Osteocyte (in vitro differentiated cells): Measurements from ENCODE around the gene SHANK1. TPM values are rescaled to one million over a fixed set of nuclear protein-coding genes. Genes with fewer than 3 reads are reported as not detected.

Source experiments
- DNase-seq: peaks from one replicate; pipeline ENCODE4 v3.0.0; 2021; ENCODE audit warnings: mixed read lengths; ENCODE audit not compliant: unreplicated experiment; ENCODE audit errors: extremely low spot score
- H3K27ac Mint-ChIP-seq: one replicate; pipeline ENCODE4 v1.8.0; 2021; ENCODE audit warnings: mild to moderate bottlenecking, mixed read lengths; ENCODE audit not compliant: unreplicated experiment
- H3K27me3 Mint-ChIP-seq: one replicate; pipeline ENCODE4 v1.8.0; 2021; ENCODE audit warnings: mixed read lengths; ENCODE audit not compliant: unreplicated experiment
- H3K36me3 Mint-ChIP-seq: one replicate; pipeline ENCODE4 v1.8.0; 2021; ENCODE audit warnings: mixed read lengths; ENCODE audit not compliant: unreplicated experiment
- H3K4me1 Mint-ChIP-seq: one replicate; pipeline ENCODE4 v1.8.0; 2021; ENCODE audit warnings: mixed read lengths; ENCODE audit not compliant: unreplicated experiment
- H3K4me3 Mint-ChIP-seq: one replicate; pipeline ENCODE4 v1.8.0; 2021; ENCODE audit warnings: mild to moderate bottlenecking, moderate library complexity, mixed read lengths; ENCODE audit not compliant: unreplicated experiment
- H3K9me3 Mint-ChIP-seq: one replicate; pipeline ENCODE4 v1.8.0; 2021; ENCODE audit warnings: mixed read lengths; ENCODE audit not compliant: unreplicated experiment
- CTCF ChIP-seq: fragments of 200-600 bp; sonication (generic); IDR thresholded peaks from 2 replicates; pipeline ENCODE4 v1.5.0; 2021; ENCODE audit warnings: antibody characterized with exemption, mild to moderate bottlenecking, moderate library complexity
- total RNA-seq: library from RNA; stranded (reverse); gene quantifications from 2 replicates; pipeline ENCODE4 v1.2.1, GENCODE V29; 2021

SHANK1 gene
- total RNA-seq, 1 donor from 2014 or later: 0.40 TPM

DNA sequence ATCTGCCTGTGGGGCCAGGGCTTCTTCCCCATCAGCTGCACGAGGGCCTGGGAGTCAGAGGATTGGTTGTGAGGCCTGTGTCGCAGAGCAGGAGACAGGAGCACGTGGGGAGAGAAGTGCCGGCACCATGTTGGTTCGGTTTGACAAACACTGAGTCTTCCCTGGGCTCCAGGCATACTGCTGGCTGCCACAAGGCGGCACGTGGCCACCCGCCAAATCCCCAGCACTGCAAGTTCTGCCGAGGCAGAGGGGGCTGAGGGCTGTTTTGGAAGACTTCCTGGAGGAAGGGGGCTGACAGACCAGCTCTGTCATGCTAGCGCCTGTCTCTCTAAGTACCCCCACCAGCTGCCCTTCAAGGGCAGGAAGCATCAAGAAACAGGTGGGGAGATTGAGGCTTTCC lies 9.5 kb downstream of the SHANK1 start:
- Mint-ChIP-seq H3K9me3 (no peaks in the 10 kb centered on the region), H3K36me3 (no peaks in the 10 kb centered on the region), H3K27ac (no peak overlapping the region), H3K4me1 (no peaks in the 10 kb centered on the region), H3K27me3 (peaks cover 7% of the 10 kb centered on the region), H3K4me3 (no peak overlapping the region)
- TF ChIP-seq CTCF: no peak
- DNase-seq: no peak

DNA sequence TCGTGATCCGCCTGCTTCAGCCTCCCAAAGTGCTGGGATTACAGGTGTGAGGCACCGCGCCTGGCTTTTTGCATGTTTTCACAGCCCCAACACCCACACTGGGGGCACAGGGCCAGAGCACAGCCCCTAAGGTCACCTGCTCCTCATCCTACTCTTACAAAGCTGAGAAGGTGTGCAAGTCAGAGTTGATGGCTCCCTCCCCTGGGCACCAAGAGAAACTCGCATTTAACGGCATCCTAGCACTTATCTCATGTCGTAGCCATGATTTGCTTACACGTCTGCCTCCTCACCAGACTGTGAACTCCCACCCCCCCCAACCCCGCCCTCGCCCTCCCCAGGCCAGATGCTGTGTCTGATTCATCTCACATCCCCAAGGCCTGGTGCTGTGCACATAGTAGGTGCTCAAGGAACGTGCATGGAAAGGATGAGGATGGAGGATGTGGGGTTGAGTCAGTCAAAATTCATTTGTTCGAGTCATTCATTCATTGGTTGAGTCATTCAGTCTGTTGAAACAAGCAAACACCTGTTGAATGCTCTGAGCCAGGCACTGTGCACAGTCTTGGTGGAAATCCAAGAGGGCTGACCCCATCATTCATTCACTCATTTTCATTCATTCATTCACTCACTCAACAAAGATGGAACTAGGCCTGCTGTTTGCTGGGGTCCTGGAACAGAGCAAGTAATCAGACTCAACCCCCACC lies 11.3 kb downstream of the SHANK1 start:
- no peak for DNase-seq
- Mint-ChIP-seq H3K27me3 (peaks cover 16% of the 10 kb centered on the region), H3K36me3 (no peaks in the 10 kb centered on the region), H3K4me1 (no peaks in the 10 kb centered on the region), H3K27ac (no peak overlapping the region), H3K4me3 (no peak overlapping the region), H3K9me3 (no peaks in the 10 kb centered on the region)
- TF ChIP-seq CTCF: no peak

DNA sequence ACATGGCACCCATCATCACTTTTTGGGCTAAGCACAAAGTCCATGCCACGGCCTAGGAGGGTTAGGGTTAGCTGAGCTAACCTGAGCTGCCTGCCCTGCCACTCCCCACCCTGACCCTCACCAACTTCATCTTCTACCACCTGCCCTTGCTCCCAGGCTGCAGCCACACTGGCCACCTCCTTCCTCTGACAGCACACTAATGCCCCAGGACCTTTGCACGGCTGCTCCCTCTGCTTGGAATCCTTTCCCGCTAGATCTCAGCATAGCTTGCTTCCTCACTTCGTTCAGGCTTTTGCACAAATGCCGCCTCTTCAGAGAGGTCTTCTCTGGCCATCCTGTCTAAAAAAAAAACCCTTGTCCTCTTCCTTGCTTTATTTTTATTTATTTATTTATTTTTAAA lies 13.2 kb downstream of the SHANK1 start:
- Mint-ChIP-seq H3K36me3 (no peaks in the 10 kb centered on the region), H3K27me3 (peaks cover 16% of the 10 kb centered on the region), H3K9me3 (no peaks in the 10 kb centered on the region), H3K27ac (no peak overlapping the region), H3K4me3 (no peak overlapping the region), H3K4me1 (no peaks in the 10 kb centered on the region)
- TF ChIP-seq CTCF: no peak
- no peak for DNase-seq

GRCh38 chr19:50705422-50706019 lies 14.1 kb downstream of the SHANK1 start:
- TF ChIP-seq CTCF: peak; percentile 57
- no peaks in the 10 kb centered on the region for H3K36me3 Mint-ChIP-seq
- no peak for DNase-seq

DNA sequence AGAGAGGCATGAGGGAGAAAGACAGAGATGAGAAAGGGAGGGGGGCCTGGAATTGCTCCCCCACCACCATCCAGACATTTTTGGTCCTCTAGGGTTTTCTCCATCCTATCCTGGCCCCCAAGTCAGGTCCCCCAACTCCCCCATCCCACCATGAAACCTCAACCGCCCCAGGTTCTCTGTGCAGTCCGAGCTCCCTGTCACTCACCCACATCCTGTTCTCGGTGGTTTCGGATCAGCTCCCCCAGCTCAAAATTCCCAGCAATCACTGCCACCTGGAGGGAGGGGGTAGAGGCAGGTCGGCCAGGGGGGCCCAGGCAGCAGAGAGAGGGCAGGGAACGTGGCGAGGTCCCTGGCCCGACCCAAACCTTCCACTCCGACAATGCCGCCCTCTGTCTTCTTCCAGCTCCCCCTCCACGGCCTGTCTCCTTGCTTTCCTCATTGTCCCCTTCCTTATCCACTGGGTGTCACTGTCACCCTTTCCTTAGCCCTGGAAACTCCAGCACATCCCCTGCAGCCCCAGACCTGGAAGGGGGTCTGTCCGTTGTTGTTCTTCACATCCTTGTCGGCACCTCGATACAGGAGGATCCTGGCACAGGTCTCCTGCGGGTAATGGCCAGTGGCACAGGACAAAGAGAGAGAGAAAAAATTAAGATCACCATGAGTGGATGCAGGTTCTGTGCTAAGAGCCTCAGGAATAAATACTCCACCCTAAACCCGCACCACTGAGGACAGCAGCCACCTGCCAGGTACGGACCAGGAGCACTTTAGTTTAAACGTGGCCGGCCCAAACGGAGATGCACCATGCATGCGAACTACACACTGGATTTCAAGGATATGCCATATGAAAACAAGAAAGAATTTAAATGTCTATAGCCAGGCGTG lies 15.4 kb downstream of the SHANK1 start:
- Mint-ChIP-seq H3K4me3 (no peak overlapping the region), H3K4me1 (no peaks in the 10 kb centered on the region), H3K36me3 (no peaks in the 10 kb centered on the region), H3K9me3 (no peaks in the 10 kb centered on the region), H3K27me3 (peaks cover 16% of the 10 kb centered on the region), H3K27ac (no peak overlapping the region)
- DNase-seq: no peak
- TF ChIP-seq CTCF: no peak

More at GRCh38 chr19:50705422-50706019, 14.1 kb downstream of the SHANK1 start:
- peaks cover 16% of the 10 kb centered on the region for H3K27me3 Mint-ChIP-seq
- H3K4me3 Mint-ChIP-seq: no peak overlapping the region
- H3K27ac Mint-ChIP-seq: no peak overlapping the region
- no peaks in the 10 kb centered on the region for H3K9me3 Mint-ChIP-seq
- no peaks in the 10 kb centered on the region for H3K4me1 Mint-ChIP-seq
